ENCODE data around the gene PPARD. TPM values are rescaled to one million over a fixed set of nuclear protein-coding genes. Genes with fewer than 3 reads are reported as not detected.

Gene PPARD
- total RNA-seq, 4 donors from 2014 or later: 22.6 to 33.8 (median 27.1) TPM

GRCh38 chr6:35357677-35358076, 15.3 kb downstream of the PPARD start:
- H3K4me3 ChIP-seq (ENCODE audit: low read depth, poor library complexity, severe bottlenecking): no peak overlapping the region
- TF ChIP-seq CTCF (IDR thresholded peaks at IDR 0.05) (no peak), POLR2A (IDR thresholded peaks at IDR 0.05) (no peak)
- intact Hi-C loops (cut with DNase I; ENCODE audit: low total_unique reads): no loop called here
- WGBS, 2 donors: 85 to 88% methylated on average over 4 of the region's 4 CpGs
- peak in 1 of 2 donors; percentile 68 for DNase-seq (ENCODE audit: low spot score in 2 of 2)

- peak in 1 of 2 donors; percentile 1 for DNase-seq (ENCODE audit: low spot score in 2 of 2)
- intact Hi-C loops (cut with DNase I; ENCODE audit: low total_unique reads): no loop called here
- WGBS, 2 donors: 42 to 46% methylated on average over 3 of the region's 3 CpGs
- TF ChIP-seq POLR2A (IDR thresholded peaks at IDR 0.05) (no peak), CTCF (IDR thresholded peaks at IDR 0.05) (no peak)
- no peak overlapping the region for H3K4me3 ChIP-seq (ENCODE audit: low read depth, poor library complexity, severe bottlenecking)
Observed at GRCh38 chr6:35358086-35358485, 15.7 kb downstream of the PPARD start.

- intact Hi-C loops (cut with DNase I; ENCODE audit: low total_unique reads): no loop called here
- H3K4me3 ChIP-seq (ENCODE audit: low read depth, poor library complexity, severe bottlenecking): no peak overlapping the region
- peak in 1 of 2 donors; percentile 62 for DNase-seq (ENCODE audit: low spot score in 2 of 2)
- TF ChIP-seq POLR2A (IDR thresholded peaks at IDR 0.05) (no peak), CTCF (IDR thresholded peaks at IDR 0.05) (no peak)
- WGBS, 2 donors: 93 to 94% methylated on average over 5 of the region's 5 CpGs
Observed at GRCh38 chr6:35359346-35359743, 17.0 kb downstream of the PPARD start.

- TF ChIP-seq CTCF (IDR thresholded peaks at IDR 0.05): no peak
- no peak for TF ChIP-seq POLR2A (IDR thresholded peaks at IDR 0.05)
- peak in 1 of 2 donors; percentile 45 for DNase-seq (ENCODE audit: low spot score in 2 of 2)
- no peak overlapping the region for H3K4me3 ChIP-seq (ENCODE audit: low read depth, poor library complexity, severe bottlenecking)
- intact Hi-C loops (cut with DNase I; ENCODE audit: low total_unique reads): no loop called here
- WGBS, 2 donors: 14 to 22% methylated on average over 2 of the region's 2 CpGs
Observed at GRCh38 chr6:35359744-35360348, 17.5 kb downstream of the PPARD start.

GRCh38 chr6:35360349-35361138, 18.2 kb downstream of the PPARD start:
- WGBS, 2 donors: 52 to 56% methylated on average over 8 of the region's 8 CpGs
- no peak overlapping the region for H3K4me3 ChIP-seq (ENCODE audit: low read depth, poor library complexity, severe bottlenecking)
- intact Hi-C loops (cut with DNase I; ENCODE audit: low total_unique reads): no loop called here
- peak in 1 of 2 donors; percentile 53 for DNase-seq (ENCODE audit: low spot score in 2 of 2)
- no peak for TF ChIP-seq POLR2A (IDR thresholded peaks at IDR 0.05)
- no peak for TF ChIP-seq CTCF (IDR thresholded peaks at IDR 0.05)

Measured in lower leg skin (tissue), 4 donors.